COLO668 (cell line): ENCODE data around the gene REPS2.
A peak's percentile ranks its signal among the peaks of the same experiment; 100 is the strongest.

Source experiments
- DNase-seq: peaks from one replicate; lab custom pipeline; 2025; ENCODE audit not compliant: unreplicated experiment; lab: John Stamatoyannopoulos, UW

The REPS2 gene

GRCh38 chrX:17078031-17078720 lies 131.7 kb downstream of the REPS2 start:
- no peak for DNase-seq

- DNase-seq = no peak
Observed at GRCh38 chrX:17081511-17081910, 135.1 kb downstream of the REPS2 start.

- no peak for DNase-seq
Observed at GRCh38 chrX:17081968-17082367, 135.5 kb downstream of the REPS2 start.

- no peak for DNase-seq
Observed at GRCh38 chrX:17082831-17083230, 136.4 kb downstream of the REPS2 start.

GRCh38 chrX:17086317-17086716 lies 139.9 kb downstream of the REPS2 start:
- no peak for DNase-seq

- DNase-seq = no peak
Observed at GRCh38 chrX:17095161-17095560, 148.7 kb downstream of the REPS2 start.

GRCh38 chrX:17098516-17099247 lies 152.2 kb downstream of the REPS2 start:
- no peak for DNase-seq

GRCh38 chrX:17104433-17104832 lies 158.0 kb downstream of the REPS2 start:
- no peak for DNase-seq

- DNase-seq = no peak
Observed at GRCh38 chrX:17120816-17121215, 174.4 kb downstream of the REPS2 start.

GRCh38 chrX:17154001-17154400 lies 207.5 kb downstream of the REPS2 start:
- DNase-seq = no peak

- DNase-seq = peak; percentile 3
Observed at GRCh38 chrX:17160975-17161374, 214.5 kb downstream of the REPS2 start.

GRCh38 chrX:17161991-17162390 lies 215.5 kb downstream of the REPS2 start:
- no peak for DNase-seq

- DNase-seq = no peak
Observed at GRCh38 chrX:17164079-17164478, 217.6 kb downstream of the REPS2 start.

GRCh38 chrX:17164941-17165340 lies 218.5 kb downstream of the REPS2 start:
- no peak for DNase-seq

- no peak for DNase-seq
Observed at GRCh38 chrX:17167915-17168314, 221.5 kb downstream of the REPS2 start.

- no peak for DNase-seq
Observed at GRCh38 chrX:17170973-17171372, 224.5 kb downstream of the REPS2 start.

GRCh38 chrX:17174671-17175070 lies 228.2 kb downstream of the REPS2 start:
- no peak for DNase-seq

- DNase-seq = no peak
Observed at GRCh38 chrX:17182317-17182716, 235.9 kb downstream of the REPS2 start.

GRCh38 chrX:17183566-17183965 lies 237.1 kb downstream of the REPS2 start:
- no peak for DNase-seq

GRCh38 chrX:17185431-17185830 lies 239.0 kb downstream of the REPS2 start:
- no peak for DNase-seq

- DNase-seq = no peak
Observed at GRCh38 chrX:17187136-17187756, 240.8 kb downstream of the REPS2 start.

- DNase-seq = no peak
Observed at GRCh38 chrX:17192106-17192505, 245.6 kb downstream of the REPS2 start.
